ENCODE data around the gene ALPG.

GRCh38 chr2:232377841-232378734 is 28.6 kb upstream of the ALPG start:
- no peak for TF ChIP-seq CTCF (IDR thresholded peaks at IDR 0.05)
- TF ChIP-seq EZH2phosphoT487 (IDR thresholded peaks at IDR 0.05), result no peak
- no peak for TF ChIP-seq EZH2 (IDR thresholded peaks at IDR 0.05)
